Glomerular visceral epithelial cell (primary cell): ENCODE data around the gene SMAD1.
"Not testable (repeated sequence)": the region's sequence is repeated elsewhere in the genome, so short reads cannot be mapped to it uniquely, and the experiment has no call there.

Experiments
- DNase-seq: peaks from one replicate; pipeline ENCODE4 v3.0.0-alpha.2; 2016; ENCODE audit errors: extremely low spot score

The SMAD1 gene

GRCh38 chr4:145527773-145528172, 46.1 kb downstream of the SMAD1 start:
- no peak for DNase-seq

- DNase-seq, result peak; percentile 47
Observed at GRCh38 chr4:145528601-145529000, 46.9 kb downstream of the SMAD1 start.

GRCh38 chr4:145530189-145530588, 48.5 kb downstream of the SMAD1 start:
- DNase-seq, result no peak

DNA sequence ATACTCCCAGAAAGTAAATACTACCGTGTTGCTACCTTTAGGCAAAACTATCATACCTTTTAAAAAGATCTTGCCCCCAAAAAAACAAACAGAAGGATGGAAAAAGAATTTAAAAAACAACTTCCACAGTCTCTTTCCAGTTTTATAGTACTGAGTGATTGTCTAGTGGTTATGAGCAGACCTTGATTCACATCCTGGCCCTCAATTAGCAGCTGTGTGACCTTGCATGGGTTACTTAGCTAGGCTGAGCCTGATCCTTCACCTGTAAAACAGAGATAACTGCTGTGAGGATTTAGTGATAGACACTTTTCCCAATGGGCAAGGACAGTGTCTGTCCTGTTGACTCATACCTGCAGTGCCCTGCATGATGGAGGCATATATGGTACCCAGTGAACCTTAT, 49.0 kb downstream of the SMAD1 start:
- DNase-seq, result no peak

GRCh38 chr4:145531223-145531622, 49.6 kb downstream of the SMAD1 start:
- DNase-seq, result no peak

DNA sequence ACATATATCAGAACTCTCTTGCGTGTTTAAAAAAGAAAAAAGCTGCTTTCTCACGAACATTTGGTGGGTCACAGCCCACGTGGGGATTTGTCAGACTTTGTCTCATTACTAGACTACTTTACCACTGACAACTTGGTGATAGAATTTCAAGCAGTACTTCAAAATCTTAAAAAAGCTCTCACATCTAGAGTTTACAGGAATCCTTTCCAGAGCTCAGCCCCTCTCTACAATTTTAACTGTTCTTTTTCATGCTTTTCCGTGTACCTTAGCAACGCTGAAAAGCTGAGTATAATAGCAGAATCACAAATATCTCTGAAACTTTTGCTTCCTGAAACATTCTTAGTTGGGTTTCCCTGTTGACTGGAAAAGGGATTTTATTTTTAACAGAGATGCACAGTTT, 50.2 kb downstream of the SMAD1 start:
- no peak for DNase-seq

- DNase-seq, result no peak
Observed at GRCh38 chr4:145533001-145533400, 51.3 kb downstream of the SMAD1 start.

- not testable (repeated sequence) for DNase-seq
Observed at GRCh38 chr4:145533415-145533814, 51.8 kb downstream of the SMAD1 start.

DNA sequence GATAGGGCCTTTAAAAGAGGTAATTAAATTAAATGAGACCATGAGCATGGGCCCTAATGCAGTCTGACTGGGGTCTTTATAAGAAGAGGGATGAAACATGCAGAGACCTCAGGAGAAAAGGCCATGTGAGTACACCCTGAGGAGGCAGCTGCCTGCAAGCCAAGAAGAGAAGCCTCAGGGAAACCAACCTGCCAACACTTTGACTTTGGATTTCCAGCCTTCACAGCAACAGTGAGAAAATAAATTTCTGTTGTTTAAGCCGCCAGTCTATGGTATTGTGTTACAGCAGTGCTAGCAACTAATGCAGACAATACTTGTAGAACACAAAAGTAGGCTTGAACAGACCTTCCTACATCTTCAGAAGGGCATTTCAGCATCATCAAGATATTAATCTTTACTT, 52.3 kb downstream of the SMAD1 start:
- no peak for DNase-seq

DNA sequence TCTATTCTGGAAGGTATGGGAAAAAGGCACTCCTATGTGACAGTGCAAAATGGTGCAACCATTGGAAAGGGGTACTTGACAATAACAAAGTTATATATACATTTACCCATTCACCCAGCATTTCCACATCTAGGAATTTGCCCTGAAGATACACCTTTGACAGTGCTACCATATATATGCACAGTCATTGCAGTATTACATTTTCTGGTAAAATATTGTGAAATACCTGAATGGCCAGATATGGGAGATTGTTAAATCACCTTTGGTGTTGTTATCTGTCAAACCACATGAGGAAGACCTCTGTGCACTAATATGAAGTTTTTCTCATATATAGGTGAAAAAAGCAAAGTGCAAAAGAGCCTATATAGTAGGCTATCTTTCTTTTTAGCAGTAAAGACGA, 53.5 kb downstream of the SMAD1 start:
- DNase-seq, result no peak

GRCh38 chr4:145536044-145536443, 54.4 kb downstream of the SMAD1 start:
- no peak for DNase-seq

DNA sequence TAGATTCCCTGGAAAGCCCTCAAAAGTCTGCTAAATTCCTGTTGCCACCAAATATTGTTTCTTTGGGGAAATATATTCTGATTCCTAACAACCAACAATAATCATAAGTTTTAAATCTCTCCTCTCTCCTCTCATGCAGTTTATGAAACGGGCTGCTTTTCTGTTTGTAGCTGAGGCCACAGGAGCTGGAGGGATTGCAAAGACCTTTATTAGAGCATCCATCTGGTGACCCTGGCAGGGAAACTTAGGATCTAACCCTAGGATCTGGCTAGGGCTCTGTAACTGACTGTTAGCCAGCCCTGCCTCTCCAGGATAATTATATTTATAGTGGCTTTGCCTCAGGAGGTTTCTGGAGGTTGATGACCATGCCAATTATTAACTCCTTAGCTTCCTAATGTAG, 56.9 kb downstream of the SMAD1 start:
- DNase-seq, result no peak

GRCh38 chr4:145539671-145540070, 58.0 kb downstream of the SMAD1 start:
- DNase-seq, result no peak

- no peak for DNase-seq
Observed at GRCh38 chr4:145540235-145540634, 58.6 kb downstream of the SMAD1 start.

DNA sequence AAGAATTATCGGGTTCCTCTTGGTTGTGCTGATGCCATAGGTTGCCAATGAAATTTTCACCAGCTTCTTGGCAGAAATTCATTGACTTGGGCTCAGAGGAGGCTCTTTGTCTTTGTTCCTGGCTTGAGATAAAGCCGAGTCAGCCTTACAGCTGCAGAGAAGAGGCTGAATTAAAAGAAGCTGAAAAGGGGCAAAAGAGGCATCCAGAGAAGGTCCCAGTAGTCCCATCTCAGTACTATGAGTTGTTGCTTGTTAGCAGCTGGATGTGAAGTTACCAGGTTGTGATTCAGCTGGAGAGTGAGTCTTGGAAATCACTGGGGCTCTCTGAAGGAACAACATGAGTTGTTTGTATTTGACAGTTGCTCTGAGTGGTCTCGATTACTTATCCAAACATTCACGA, 59.7 kb downstream of the SMAD1 start:
- no peak for DNase-seq

DNA sequence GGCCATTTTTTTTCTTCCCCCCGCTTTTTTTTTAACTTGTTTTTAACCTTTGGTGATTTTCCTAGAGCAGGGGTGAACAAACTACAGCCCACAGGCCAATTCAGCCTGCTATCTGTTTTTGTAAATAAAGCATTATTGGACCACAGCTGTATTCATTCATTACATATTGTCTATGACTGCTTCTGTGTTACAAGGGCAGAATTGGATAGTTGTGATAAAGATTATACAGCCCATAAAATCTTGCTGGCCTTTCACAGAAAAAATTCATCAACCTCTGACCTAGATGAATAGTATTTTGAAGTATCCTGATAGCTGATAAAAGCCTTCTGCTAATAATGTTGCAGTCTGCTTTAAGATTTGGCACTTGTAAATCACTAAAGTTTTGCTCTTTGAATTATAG, 63.4 kb downstream of the SMAD1 start:
- no peak for DNase-seq

DNA sequence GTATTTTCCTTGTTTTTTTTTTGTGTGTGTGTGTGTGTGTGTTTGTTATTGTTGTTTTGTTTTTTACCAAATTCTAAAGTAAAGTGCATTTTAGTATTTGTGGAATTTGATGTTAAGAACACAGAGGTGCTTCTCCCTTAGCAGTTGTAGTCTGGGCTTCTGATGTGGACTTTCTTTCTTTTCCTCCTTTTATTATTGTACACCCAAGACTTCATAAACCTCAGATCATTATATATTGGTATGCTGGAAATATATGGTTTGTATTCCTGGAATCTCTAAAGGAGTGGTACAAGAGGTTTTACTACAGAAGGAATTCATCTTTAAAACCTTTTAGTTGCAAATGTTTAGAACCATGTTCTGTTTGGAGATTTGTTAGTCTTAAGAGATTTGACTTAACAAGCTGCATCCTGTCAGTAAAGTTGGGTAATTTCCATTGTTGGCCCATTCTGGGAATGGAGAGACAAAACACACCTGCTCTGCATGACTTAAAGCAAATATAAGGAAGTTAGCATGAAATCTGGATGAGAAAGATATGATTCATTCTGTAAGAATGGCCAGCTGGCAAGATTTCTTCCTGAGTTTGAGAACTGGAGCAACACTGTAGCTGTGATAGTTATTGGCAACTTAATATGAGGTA, 64.0 kb downstream of the SMAD1 start:
- DNase-seq, result peak; percentile 83

DNA sequence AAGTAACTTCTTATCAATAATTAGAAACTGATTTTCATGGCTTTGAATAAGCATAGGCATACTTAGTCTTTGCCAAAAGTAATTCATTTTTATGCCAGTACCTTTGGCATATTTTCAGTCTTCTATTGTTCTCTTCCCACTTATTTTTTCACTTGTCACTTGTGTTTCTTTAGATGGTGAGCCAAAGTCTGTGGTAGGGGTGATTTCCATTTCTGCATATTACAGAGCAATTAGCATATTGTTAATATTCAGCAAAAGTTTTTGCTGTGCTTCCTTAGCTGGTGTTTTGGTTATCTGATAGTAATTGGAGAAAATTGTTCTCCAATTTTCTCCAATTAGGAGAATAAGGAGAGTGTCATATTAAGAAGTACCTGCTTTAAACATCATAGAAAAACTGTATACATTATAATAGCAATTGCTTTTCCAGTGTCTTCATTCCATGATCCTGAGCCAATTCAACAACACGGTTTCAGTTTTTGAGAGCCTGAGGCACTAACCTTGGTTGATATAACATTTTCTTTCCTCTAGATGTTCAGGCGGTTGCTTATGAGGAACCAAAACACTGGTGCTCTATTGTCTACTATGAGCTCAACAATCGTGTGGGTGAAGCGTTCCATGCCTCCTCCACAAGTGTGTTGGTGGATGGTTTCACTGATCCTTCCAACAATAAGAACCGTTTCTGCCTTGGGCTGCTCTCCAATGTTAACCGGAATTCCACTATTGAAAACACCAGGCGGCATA, 64.7 kb downstream of the SMAD1 start:
- DNase-seq, result peak; percentile 11

- DNase-seq, result no peak
Observed at GRCh38 chr4:145551660-145552059, 70.0 kb downstream of the SMAD1 start.

DNA sequence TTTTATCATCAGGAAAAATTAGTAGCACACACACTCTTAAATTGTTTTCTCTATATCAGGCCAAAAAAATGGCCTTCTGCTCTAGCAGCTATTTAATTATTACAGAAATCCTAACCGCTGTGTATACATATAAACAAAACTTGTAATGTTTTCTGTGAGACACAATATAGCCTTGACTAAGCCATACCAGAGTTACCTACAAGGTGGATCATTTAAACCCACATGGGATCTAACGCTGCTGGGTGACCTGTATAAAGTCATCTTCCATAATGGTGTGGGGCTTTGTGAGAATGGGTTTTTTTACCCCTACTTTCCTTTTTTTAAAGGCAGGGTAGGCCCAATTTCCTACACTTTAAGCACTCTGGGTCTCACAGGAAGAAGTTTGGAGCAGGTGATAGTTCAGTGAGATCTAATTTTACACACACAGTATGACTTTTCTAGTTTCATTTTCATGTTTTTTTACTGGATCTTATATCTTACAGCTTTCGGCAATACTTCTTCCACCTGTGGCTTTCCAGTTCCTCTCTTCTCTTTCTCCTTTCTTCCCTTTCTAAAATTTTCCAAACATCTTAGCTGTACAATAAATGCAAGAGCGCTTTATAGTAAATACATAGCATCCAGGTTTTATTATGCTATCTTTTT, 70.6 kb downstream of the SMAD1 start:
- DNase-seq, result no peak

DNA sequence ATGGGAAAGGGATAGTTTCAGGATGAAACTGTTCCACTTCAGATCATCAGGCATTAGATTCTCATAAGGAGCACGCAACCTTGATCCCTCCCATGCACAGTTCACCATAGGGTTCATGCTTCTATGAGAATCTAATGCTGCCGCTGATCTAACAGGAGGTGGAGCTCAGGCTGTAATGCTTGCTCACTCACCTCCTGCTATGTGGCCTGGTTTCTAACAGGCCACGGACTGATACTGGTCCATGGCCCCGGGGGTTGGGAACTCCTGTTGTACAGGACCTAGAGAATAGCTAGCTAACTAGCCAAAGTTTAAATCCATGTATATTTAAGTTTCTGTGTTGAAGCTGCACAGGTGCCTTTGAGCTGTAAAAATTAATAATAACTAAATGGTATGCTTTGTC, 71.7 kb downstream of the SMAD1 start:
- DNase-seq, result no peak

DNA sequence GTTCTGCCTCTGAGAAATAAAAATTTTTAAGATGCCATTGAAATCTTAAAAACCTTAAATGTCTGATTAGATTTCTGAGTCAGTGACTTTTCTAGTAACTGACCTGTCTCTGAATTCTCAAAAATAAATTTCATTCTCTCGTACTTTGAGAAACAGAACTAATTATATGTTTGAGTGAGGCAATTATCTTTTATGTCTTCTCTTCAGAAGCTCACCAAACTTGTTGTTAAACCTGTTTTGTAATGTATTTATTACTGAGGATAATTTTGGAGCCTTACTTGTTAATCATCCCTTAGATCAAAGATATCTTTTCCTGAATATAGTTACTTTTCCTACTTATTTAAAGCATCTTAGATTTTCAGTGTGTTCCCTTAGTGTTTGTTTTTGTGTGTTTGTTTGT, 73.0 kb downstream of the SMAD1 start:
- DNase-seq, result no peak

- DNase-seq, result peak; percentile 53
Observed at GRCh38 chr4:145557720-145558119, 76.1 kb downstream of the SMAD1 start.
